ENCODE results near the gene SLC22A12. TPM values are rescaled to one million over a fixed set of nuclear protein-coding genes. Genes with fewer than 3 reads are reported as not detected.

SLC22A12 gene
- total and polyA plus RNA-seq, 8 donors = not detected

GRCh38 chr11:64637334-64638017 is 46.5 kb downstream of the SLC22A12 start:
- Histone ChIP-seq H3K9me3 (no peaks in the 10 kb centered on the region), H3K27ac (no peak overlapping the region), H3K4me3 (no peak overlapping the region), H3K36me3 (no peaks in the 10 kb centered on the region), H3K27me3 (no peaks in the 10 kb centered on the region), H3K4me1 (no peaks in the 10 kb centered on the region)
- 61 to 67% methylated on average over 15 of the region's 15 CpGs for WGBS, 2 donors
- no peak for ATAC-seq
- TF ChIP-seq CTCF (IDR thresholded peaks at IDR 0.05) = no peak
- intact Hi-C loops (cut with DNase I) = no loop called here
- FAIRE-seq = no peak
- DNase-seq = no peak

GRCh38 chr11:64638018-64638665 is 47.1 kb downstream of the SLC22A12 start:
- Histone ChIP-seq H3K36me3 (no peaks in the 10 kb centered on the region), H3K4me3 (no peak overlapping the region), H3K4me1 (no peaks in the 10 kb centered on the region), H3K27ac (no peak overlapping the region), H3K9me3 (no peaks in the 10 kb centered on the region), H3K27me3 (no peaks in the 10 kb centered on the region)
- TF ChIP-seq CTCF (IDR thresholded peaks at IDR 0.05) = no peak
- no peak for FAIRE-seq
- intact Hi-C loops (cut with DNase I) = no loop called here
- no peak for DNase-seq
- 33 to 34% methylated on average over 36 to 37 of the region's 37 CpGs for WGBS, 2 donors
- ATAC-seq = peak in 2 of 4 donors; percentile 17 to 44

GRCh38 chr11:64638829-64639228 is 47.8 kb downstream of the SLC22A12 start:
- no peak for DNase-seq
- Histone ChIP-seq H3K9me3 (no peaks in the 10 kb centered on the region), H3K36me3 (no peaks in the 10 kb centered on the region), H3K4me3 (no peak overlapping the region), H3K27me3 (no peaks in the 10 kb centered on the region), H3K4me1 (no peaks in the 10 kb centered on the region), H3K27ac (no peak overlapping the region)
- intact Hi-C loops (cut with DNase I) = no loop called here
- 93 to 98% methylated on average over 2 of the region's 2 CpGs for WGBS, 2 donors
- FAIRE-seq = no peak
- no peak for ATAC-seq
- no peak for TF ChIP-seq CTCF (IDR thresholded peaks at IDR 0.05)

GRCh38 chr11:64639885-64640284 is 48.9 kb downstream of the SLC22A12 start:
- H3K36me3 ChIP-seq = no peaks in the 10 kb centered on the region
- no peak overlapping the region for H3K4me3 ChIP-seq
- no peaks in the 10 kb centered on the region for H3K27me3 ChIP-seq
- no peaks in the 10 kb centered on the region for H3K4me1 ChIP-seq
- WGBS, 2 donors = 61 to 77% methylated on average over 4 of the region's 4 CpGs
- ATAC-seq (no peak), DNase-seq (no peak), FAIRE-seq (no peak)
- no peak overlapping the region for H3K27ac ChIP-seq
- intact Hi-C loops (cut with DNase I) = no loop called here
- H3K9me3 ChIP-seq = no peaks in the 10 kb centered on the region
- TF ChIP-seq CTCF (IDR thresholded peaks at IDR 0.05) = no peak

Data from pancreas (tissue), 10 donors.